Small intestine (tissue), 7 donors: ENCODE data around the gene LRRIQ4. TPM values are rescaled to one million over a fixed set of nuclear protein-coding genes. Genes with fewer than 3 reads are reported as not detected.

Source experiments
- DNase-seq, 2 donors: peaks; one replicate each; pipeline versions ENCODE4 v3.0.0 to v3.0.0-alpha.2; 2013
- FAIRE-seq: peaks from 2 replicates; lab custom pipeline; 2012; peaks lifted over from hg19 to GRCh38; lab: Jason Lieb, UNC
- H3K27ac ChIP-seq, 3 donors: one replicate each; pipeline ENCODE4 v1.5.1; 2013; ENCODE audit warnings: low read length in 2 of 3, mild to moderate bottlenecking in 2 of 3, control low read depth in 1 of 3, inconsistent platforms in 1 of 3, low read depth in 1 of 3, moderate library complexity in 1 of 3
- H3K27me3 ChIP-seq, 3 donors: one replicate each; pipeline ENCODE4 v1.6.1; 2013; ENCODE audit warnings: low read length in 3 of 3, inconsistent platforms in 1 of 3; ENCODE audit not compliant: control insufficient read depth in 3 of 3, insufficient read depth in 3 of 3
- H3K36me3 ChIP-seq, 3 donors: one replicate each; pipeline ENCODE4 v1.6.1; 2013; ENCODE audit warnings: low read length in 3 of 3, inconsistent platforms in 1 of 3, low read depth in 1 of 3, mild to moderate bottlenecking in 1 of 3, moderate library complexity in 1 of 3; ENCODE audit not compliant: control insufficient read depth in 3 of 3, insufficient read depth in 2 of 3
- H3K4me1 ChIP-seq, 3 donors: one replicate each; pipeline ENCODE4 v1.6.1; 2013; ENCODE audit warnings: low read length in 2 of 3, inconsistent platforms in 1 of 3, low read depth in 1 of 3, mild to moderate bottlenecking in 1 of 3, moderate library complexity in 1 of 3; ENCODE audit not compliant: control insufficient read depth in 3 of 3, insufficient read depth in 2 of 3
- H3K4me3 ChIP-seq, 3 donors: one replicate each; pipeline ENCODE4 v1.5.1; 2013; ENCODE audit warnings: low read length in 3 of 3, control low read depth in 1 of 3, inconsistent platforms in 1 of 3, low read depth in 1 of 3, mild to moderate bottlenecking in 1 of 3, moderate library complexity in 1 of 3
- H3K9me3 ChIP-seq, 2 donors: one replicate each; pipeline ENCODE4 v1.6.1; 2013; ENCODE audit warnings: low read depth in 1 of 2, low read length in 1 of 2; ENCODE audit not compliant: control insufficient read depth in 2 of 2, insufficient read depth in 1 of 2
- WGBS, 3 donors: extraction: QIAGEN DNeasy Blood & Tissue Kit; methylation state at CpG; one replicate each; pipeline ENCODE4 v1.1.7; 2013; 5-methylcytosine and 5-hydroxymethylcytosine counted together
- polyA plus RNA-seq, 4 donors: library from polyadenylated mRNA; stranded (reverse) in 3 of 4; unstranded in 1 of 4; fragments of 200-250 nt in 3 of 4; fragments of 120-200 nt in 1 of 4; gene quantifications; one replicate each; pipeline versions ENCODE4 v1.2.1 to v1.2.3, GENCODE V29; 2013
- donor health status: healthy with polysubstance abuse.
- donor health status: control.
- donor health status: control.
- donor health status: Bipolar disorder and iron deficiency.
- donor health status: healthy.

Gene LRRIQ4
- polyA plus RNA-seq, 4 donors, result 0.13 TPM; not detected in 3

DNA sequence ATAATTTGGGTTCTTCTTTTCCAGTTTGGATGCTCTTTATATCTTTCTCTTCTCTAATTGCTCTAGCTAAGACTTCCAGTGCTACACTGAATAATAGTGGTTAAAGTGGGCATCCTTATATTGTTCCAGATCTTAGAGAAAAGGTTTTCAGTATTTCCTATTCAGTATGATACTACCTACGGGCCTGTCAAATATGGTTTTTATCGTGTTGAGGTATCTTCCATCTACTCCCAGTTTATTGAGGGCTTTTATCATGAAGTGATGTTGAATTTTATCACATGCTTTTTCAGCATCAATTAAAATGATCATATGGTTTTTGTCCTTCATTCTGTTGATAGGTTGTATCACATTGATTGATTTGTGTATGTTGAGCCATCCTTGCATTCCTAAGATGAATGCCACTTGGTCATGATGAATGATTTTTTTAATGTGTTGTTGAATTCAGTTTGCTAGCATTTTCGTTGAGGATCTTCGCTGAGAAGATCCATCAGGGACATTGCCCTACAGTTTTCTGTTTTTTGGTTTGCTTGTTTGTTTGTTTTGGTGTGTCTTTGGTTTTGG is 3.0 kb downstream of the LRRIQ4 start:
- DNase-seq (no peak), FAIRE-seq (no peak)
- no peaks in the 10 kb centered on the region for H3K9me3 ChIP-seq
- no peaks in the 10 kb centered on the region for H3K36me3 ChIP-seq
- H3K4me3 ChIP-seq, result no peak overlapping the region
- WGBS, 3 donors, result 93 to 98% (median 94%) methylated on average over 4 of the region's 4 CpGs
- H3K27me3 ChIP-seq, result peaks cover 0 to 10% (median 0%) of the 10 kb centered on the region in 3 donors
- no peak overlapping the region for H3K27ac ChIP-seq
- peaks cover 0 to 8% (median 0%) of the 10 kb centered on the region in 3 donors for H3K4me1 ChIP-seq

DNA sequence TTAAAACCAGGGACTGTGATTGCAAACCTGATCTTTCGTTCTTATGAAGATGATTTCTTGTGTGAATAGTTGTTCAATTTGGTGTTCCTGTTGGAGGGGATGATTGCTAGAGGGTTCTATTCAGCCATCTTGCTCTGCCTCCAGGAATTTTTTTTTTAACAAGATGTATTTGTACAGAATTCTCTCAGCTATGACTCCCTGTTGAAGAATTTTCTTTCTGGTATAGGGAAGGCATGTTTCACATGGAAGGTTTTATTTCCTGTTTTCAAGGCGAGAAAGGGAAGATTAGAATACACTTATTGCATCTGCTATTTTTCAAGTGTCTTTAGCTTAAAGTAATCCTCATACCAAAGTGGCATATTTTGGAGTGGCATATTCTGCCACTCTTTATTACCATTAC is 5.6 kb downstream of the LRRIQ4 start:
- Histone ChIP-seq H3K27ac (no peak overlapping the region), H3K4me1 (no peaks in the 10 kb centered on the region), H3K4me3 (no peak overlapping the region), H3K36me3 (no peaks in the 10 kb centered on the region), H3K9me3 (no peaks in the 10 kb centered on the region), H3K27me3 (peaks cover 0 to 5% (median 3%) of the 10 kb centered on the region in 3 donors)
- FAIRE-seq, result no peak
- WGBS, 3 donors, result 73 to 91% (median 81%) methylated on average over 2 of the region's 2 CpGs
- DNase-seq, result no peak

DNA sequence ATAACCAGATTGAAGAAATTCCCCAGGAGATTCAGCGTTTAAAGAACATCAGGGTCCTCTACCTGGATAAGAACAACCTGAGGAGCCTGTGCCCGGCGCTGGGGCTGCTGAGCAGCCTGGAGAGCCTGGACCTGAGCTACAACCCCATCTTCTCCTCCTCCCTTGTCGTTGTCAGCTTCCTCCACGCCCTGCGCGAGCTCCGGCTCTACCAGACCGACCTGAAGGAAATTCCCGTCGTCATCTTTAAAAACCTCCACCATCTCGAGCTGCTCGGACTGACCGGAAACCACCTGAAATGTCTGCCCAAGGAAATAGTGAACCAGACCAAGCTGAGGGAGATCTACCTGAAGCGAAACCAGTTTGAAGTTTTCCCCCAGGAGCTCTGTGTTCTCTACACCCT is 9.4 kb downstream of the LRRIQ4 start:
- Histone ChIP-seq H3K4me1 (no peaks in the 10 kb centered on the region), H3K27ac (no peak overlapping the region), H3K27me3 (peaks cover 0 to 5% (median 3%) of the 10 kb centered on the region in 3 donors), H3K9me3 (no peaks in the 10 kb centered on the region), H3K4me3 (no peak overlapping the region), H3K36me3 (no peaks in the 10 kb centered on the region)
- FAIRE-seq (no peak), DNase-seq (no peak)
- 89 to 94% (median 93%) methylated on average over 15 of the region's 15 CpGs for WGBS, 3 donors

DNA sequence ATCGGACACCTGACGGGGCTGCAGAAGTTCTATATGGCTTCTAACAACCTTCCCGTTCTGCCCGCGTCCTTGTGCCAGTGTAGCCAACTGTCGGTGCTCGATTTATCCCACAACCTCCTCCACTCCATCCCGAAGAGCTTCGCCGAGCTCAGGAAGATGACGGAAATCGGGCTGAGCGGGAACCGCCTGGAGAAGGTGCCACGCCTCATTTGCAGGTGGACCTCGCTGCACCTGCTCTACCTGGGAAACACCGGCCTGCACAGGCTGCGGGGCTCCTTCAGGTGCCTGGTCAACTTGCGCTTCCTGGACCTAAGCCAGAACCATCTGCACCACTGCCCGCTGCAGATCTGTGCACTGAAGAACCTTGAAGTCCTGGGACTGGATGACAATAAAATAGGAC is 9.9 kb downstream of the LRRIQ4 start:
- peaks cover 0 to 5% (median 3%) of the 10 kb centered on the region in 3 donors for H3K27me3 ChIP-seq
- no peak overlapping the region for H3K4me3 ChIP-seq
- DNase-seq (no peak), FAIRE-seq (no peak)
- H3K9me3 ChIP-seq, result no peaks in the 10 kb centered on the region
- H3K36me3 ChIP-seq, result no peaks in the 10 kb centered on the region
- no peaks in the 10 kb centered on the region for H3K4me1 ChIP-seq
- no peak overlapping the region for H3K27ac ChIP-seq
- 88 to 96% (median 93%) methylated on average over 20 of the region's 20 CpGs for WGBS, 3 donors

DNA sequence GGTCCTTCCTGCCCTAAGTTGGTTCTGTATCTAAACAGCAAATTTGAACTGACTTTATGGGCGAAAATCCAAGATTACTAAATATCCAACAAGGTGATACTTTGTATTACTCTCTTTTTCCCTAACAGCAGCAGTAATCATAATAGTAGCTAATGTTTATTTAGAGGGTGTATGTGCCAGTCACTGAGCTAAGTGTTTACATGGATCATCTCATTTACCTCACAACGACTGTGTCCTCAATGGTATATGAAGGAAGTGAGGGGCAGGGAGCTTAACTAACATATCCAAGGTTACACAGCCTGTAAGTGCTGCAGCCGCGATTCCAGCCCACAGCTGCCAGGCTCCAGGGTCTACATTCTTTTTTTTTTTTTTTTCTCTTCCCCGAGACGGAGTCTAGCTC is 10.3 kb downstream of the LRRIQ4 start:
- 70 to 79% (median 76%) methylated on average over 6 of the region's 6 CpGs for WGBS, 3 donors
- no peaks in the 10 kb centered on the region for H3K36me3 ChIP-seq
- no peak overlapping the region for H3K4me3 ChIP-seq
- H3K9me3 ChIP-seq, result no peaks in the 10 kb centered on the region
- no peak for FAIRE-seq
- peak in 1 of 2 donors; percentile 12 for DNase-seq
- no peak overlapping the region for H3K27ac ChIP-seq
- no peaks in the 10 kb centered on the region for H3K4me1 ChIP-seq
- H3K27me3 ChIP-seq, result peaks cover 0 to 3% (median 2%) of the 10 kb centered on the region in 3 donors

DNA sequence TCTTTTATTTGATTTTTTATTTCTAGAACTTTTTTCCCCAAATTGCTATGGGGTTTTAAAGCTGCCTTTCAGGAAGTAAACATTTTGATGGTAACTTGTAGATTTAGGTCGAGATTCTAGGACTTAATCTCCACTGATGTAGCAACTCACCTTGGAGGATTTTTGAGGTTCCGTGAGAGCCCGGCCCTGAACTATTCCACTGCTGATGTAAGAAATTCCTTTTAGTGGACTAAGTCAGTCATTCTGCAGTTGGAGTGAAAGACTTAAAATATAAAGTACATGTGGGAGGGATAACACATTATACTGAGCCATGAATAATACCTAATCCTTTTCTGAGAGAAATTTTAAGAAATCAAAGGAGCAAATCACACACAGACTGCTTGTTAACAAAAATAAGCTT is 12.6 kb downstream of the LRRIQ4 start:
- no peak for FAIRE-seq
- 78 to 87% (median 82%) methylated on average over 3 of the region's 3 CpGs for WGBS, 3 donors

DNA sequence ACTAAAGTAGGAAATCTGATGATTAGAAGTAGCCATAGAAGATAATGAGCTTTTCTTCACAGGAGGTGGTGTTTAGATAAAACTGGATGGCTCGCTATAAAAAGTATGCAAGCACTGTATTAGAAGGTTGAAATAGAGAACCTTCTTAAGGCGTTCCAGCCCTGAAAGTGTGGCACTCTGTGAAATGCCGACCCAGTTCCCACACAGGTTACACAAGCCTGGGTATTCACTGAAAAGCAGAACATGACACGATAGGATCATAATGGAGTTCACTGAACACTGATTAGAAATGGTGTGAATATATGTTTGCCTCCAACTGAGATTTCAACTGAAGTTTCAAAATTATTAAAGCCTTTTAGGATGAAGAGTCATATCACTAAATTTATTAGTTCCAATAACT is 15.0 kb downstream of the LRRIQ4 start:
- H3K27me3 ChIP-seq, result peaks cover 0 to under 1% (median 0%) of the 10 kb centered on the region in 3 donors
- FAIRE-seq, result no peak
- WGBS, 3 donors, result 77 to 92% (median 92%) methylated on average over 4 of the region's 4 CpGs

More for the DNA sequence above, 12.6 kb downstream of the LRRIQ4 start:
- Histone ChIP-seq H3K9me3 (no peaks in the 10 kb centered on the region), H3K27ac (no peak overlapping the region), H3K27me3 (peaks cover 0 to 3% (median 0%) of the 10 kb centered on the region in 3 donors), H3K36me3 (no peaks in the 10 kb centered on the region), H3K4me3 (no peak overlapping the region), H3K4me1 (no peaks in the 10 kb centered on the region)
- DNase-seq, result no peak

DNA sequence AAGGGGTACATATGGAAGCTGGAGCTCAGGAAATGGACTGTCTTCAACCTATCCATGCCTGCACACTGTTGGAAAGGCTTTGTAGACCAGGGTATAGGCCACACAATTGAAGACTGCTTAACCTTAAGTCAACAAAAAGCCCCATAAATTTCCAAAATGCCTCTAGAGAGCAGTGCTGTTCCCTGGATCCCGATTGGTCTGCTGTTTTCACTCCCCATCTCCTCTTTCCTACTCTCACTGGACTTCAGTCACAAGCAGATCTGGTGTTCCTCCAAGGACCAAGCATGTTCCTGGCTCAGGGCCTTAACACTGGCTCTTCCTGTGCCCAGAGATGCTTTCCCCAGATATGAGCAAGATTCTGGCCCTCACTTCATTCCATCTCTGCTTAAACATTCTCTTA is 22.9 kb downstream of the LRRIQ4 start:
- Histone ChIP-seq H3K27ac (no peak overlapping the region), H3K4me1 (no peaks in the 10 kb centered on the region), H3K36me3 (no peaks in the 10 kb centered on the region), H3K27me3 (no peaks in the 10 kb centered on the region), H3K9me3 (no peaks in the 10 kb centered on the region), H3K4me3 (no peak overlapping the region)
- DNase-seq, result no peak
- WGBS, 3 donors, result 12 to 45% (median 30%) methylated on average over 1 of the region's 1 CpG
- no peak for FAIRE-seq

More for the DNA sequence above, 15.0 kb downstream of the LRRIQ4 start:
- Histone ChIP-seq H3K4me1 (no peaks in the 10 kb centered on the region), H3K36me3 (no peaks in the 10 kb centered on the region), H3K4me3 (no peak overlapping the region), H3K9me3 (no peaks in the 10 kb centered on the region), H3K27ac (no peak overlapping the region)
- no peak for DNase-seq
